HG03139 (cell line): ENCODE measurements around the gene MPDU1.
"Not testable (repeated sequence)": the region's sequence is repeated elsewhere in the genome, so short reads cannot be mapped to it uniquely, and the experiment has no call there.

Experiments used
- ATAC-seq: cut with Tn5 transposase; IDR thresholded peaks from one replicate; pipeline ENCODE4 v1.9.1; 2021; ENCODE audit not compliant: unreplicated experiment

The MPDU1 gene

GRCh38 chr17:7580604-7581575, 2.8 kb upstream of the MPDU1 start:
- no peak for ATAC-seq

GRCh38 chr17:7582396-7583252, 1.0 kb upstream of the MPDU1 start:
- no peak for ATAC-seq

- no peak for ATAC-seq
Measured at GRCh38 chr17:7586673-7587419, 3.2 kb downstream of the MPDU1 start.

GRCh38 chr17:7587420-7588151, 3.9 kb downstream of the MPDU1 start:
- ATAC-seq = no peak

GRCh38 chr17:7588553-7589203, 5.0 kb downstream of the MPDU1 start:
- no peak for ATAC-seq

- no peak for ATAC-seq
Measured at GRCh38 chr17:7589204-7589868, 5.7 kb downstream of the MPDU1 start.

- no peak for ATAC-seq
Measured at GRCh38 chr17:7589891-7590691, 6.4 kb downstream of the MPDU1 start, which contains the start of gene SOX15. TSS of gene SOX15 (minus strand) at chr17:7590094. CDS start at chr17:7589676, 418 bp downstream.

- ATAC-seq = no peak
Measured at GRCh38 chr17:7590743-7591142, 7.1 kb downstream of the MPDU1 start.

GRCh38 chr17:7591596-7591995, 7.9 kb downstream of the MPDU1 start:
- ATAC-seq = no peak

- ATAC-seq = no peak
Measured at GRCh38 chr17:7592422-7593021, 8.9 kb downstream of the MPDU1 start.

- ATAC-seq = no peak
Measured at GRCh38 chr17:7593296-7593695, 9.6 kb downstream of the MPDU1 start.

- ATAC-seq = not testable (repeated sequence)
Measured at GRCh38 chr17:7597561-7597960, 13.9 kb downstream of the MPDU1 start.

- ATAC-seq = no peak
Measured at GRCh38 chr17:7606280-7606679, 22.6 kb downstream of the MPDU1 start.

- ATAC-seq = no peak
Measured at GRCh38 chr17:7610641-7611040, 27.0 kb downstream of the MPDU1 start.

GRCh38 chr17:7611635-7612293, 28.1 kb downstream of the MPDU1 start:
- no peak for ATAC-seq

GRCh38 chr17:7612294-7612640, 28.6 kb downstream of the MPDU1 start:
- no peak for ATAC-seq

GRCh38 chr17:7613769-7614424, 30.2 kb downstream of the MPDU1 start:
- ATAC-seq = no peak
